Measurements from ENCODE around the gene MEG3. TPM values are rescaled to one million over a fixed set of nuclear protein-coding genes. Genes with fewer than 3 reads are reported as not detected.

MEG3 gene
- total RNA-seq = 0.86 and 1.5 TPM in 2 replicates

DNA sequence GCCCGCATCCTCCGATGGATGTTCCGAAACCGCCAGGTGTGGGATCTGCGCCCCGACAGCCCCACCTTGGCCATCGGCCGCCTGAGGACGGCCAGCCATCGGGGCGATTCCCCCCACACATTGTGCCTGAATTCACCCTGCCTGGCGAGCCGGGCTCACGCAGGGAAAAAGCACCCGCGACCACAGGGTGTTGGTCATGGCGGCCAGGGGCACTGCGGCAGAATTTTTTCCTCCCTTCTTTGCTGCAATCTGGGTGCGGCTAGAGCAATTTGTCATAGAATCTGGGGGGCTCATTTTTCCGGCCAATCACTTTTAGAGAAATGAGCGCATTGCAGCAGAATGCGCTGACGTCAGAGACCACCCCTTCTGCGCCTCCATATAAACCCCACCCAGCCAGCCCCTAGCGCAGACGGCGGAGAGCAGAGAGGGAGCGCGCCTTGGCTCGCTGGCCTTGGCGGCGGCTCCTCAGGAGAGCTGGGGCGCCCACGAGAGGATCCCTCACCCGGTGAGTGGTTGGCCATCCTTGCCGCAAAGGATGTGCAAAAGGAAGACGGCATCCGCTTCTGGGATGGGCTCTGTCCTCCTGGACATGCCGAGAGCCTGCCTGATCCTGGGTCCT, at the start of gene MEG3:
Gene MEG3 (plus strand): TSS at position 406 of the 619 bp plus-strand sequence.
- no peak for DNase-seq (ENCODE audit: low read depth, low spot score)

DNA sequence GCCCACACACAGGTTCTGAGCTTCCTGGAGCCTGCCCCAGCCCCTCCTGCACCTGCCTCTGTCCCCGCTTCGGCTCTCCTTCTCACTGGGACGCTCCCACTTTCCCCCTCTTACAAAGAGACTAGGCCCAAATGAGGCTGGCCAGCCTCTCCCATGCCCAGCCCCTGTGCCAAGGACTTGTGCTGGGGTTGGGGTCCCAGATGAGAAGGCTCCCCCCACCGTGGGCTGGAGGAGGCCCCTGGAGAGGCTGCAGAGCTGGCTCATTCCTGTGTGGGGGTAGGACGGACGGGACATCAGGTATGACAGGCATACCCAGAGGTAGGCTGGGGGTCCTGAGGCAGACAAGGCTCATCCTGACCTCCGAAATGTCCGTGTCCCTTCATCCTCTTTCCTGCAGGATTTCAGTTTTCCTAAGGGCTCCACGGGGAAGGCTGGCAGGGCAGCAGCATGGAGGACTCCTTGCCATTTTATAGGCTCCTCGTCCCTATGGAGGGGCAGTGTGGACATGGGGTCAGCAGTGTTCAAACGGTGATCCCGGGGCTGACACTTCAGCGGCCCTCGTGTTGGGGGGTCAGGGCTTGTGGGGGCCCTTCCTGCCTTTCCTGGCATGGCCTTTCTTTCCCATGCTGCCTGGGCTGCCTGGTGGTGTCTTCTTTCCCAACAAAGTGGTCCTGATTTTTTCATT, 49.1 kb upstream of the MEG3 start:
- DNase-seq (ENCODE audit: low read depth, low spot score) = no peak

DNA sequence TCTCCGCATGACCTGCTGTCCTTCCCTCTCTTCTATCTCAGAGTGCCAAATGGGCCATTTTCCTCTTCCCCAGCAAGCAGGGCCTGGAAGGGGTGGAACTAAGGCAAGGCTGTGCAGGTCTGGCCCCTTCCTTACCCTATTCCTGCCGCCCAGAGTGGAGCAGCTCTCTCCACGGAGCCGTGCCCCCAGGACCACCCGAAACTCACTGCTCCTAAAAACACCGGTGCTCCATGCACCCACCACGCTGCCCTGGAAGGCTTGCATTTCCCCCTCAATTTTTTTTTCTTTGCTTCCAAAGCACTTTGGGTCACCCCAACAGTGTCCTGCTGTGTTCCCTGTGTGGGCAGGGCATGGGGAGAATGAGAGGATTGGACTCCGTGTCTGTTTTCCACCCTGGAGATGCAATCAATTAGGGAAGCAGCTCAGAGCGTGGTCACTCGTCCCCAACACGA, 48.5 kb upstream of the MEG3 start:
- no peak for DNase-seq (ENCODE audit: low read depth, low spot score)

DNA sequence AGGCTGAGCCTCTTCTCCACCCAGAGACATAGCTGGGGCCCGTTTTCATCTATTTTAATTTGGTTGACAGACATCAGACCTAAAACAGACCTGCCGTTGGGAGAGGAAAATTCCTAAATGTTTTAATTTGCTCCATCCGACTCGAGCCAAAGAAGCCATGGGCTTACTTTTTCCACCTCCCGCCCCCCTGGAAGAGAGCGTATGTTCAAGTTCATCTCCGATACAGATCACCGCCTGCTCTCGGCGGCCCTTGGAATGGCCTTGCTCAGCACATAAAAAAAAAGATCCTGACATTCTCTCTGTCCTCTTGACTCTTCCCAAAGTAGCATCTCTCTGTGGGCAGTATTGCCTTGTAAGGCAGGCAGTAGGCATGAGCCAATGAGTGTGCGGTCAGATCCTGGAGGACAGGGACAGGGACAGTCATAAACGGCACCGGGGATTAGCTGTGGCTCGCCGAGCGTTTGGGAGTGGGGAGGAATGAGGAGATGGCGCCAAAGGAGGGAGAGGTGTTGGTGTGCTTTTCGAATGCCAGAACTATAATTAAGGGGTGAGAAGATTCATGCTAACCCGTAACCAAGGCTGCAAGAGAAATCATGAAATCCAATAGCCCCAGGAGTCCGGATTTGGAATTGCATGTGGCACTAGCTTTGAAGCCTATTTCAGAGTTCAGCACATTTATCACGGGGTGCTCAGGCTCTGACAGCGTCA, 47.9 kb upstream of the MEG3 start:
- no peak for DNase-seq (ENCODE audit: low read depth, low spot score)

DNA sequence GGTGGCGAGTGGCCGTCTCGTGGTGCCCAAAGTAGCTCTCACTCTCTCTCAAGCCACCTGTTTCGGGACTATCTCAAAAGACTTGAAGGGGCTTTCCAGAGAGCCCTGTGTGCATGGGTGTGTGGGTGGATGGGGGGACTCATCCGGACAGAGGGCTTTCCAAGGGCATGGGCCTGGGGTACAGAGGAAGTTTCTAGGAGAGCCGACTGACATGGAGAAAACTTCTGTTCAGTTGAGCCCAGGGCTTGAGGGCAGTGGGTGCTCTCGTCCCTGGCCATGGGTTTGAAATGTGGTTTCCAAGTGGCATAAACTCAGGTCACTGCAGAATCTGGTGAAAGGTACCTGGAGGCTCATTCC, 47.4 kb upstream of the MEG3 start:
- DNase-seq (ENCODE audit: low read depth, low spot score) = no peak

DNA sequence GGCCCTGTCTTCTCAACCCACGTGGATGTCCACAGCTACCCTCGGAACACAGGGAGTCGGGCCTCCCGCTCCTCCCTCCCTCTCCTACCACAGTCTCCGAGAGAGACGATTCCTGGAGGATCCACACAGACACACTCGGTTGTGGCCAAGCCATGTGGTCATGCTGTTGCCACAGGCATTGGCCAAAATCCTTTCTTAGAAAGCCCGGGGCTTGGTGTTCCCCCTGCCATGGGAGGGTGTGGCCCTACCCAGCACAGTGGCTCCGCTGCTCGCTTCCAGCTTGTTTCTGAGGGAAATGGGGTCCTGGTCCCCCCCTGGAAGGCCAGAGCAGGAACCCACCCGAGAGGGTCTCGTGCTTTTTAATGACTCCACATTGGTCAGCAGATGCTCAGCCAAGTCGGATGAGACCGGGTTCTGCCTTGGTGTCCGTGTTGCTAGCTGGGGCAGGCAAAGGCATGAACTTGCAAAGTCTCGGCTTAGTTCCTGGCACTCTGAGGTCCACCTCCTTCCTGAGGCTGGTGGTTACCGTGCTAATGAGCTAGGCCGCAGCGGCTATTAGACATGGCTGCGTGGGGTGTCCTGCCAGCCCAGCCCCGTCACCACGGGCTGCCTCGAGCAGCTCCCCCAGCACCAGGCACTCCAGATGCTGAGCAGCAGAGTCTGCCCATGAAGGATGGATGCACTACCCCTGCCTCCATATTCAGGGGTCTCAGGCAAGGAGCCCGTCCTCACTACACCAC, 46.8 kb upstream of the MEG3 start:
- DNase-seq (ENCODE audit: low read depth, low spot score) = no peak

DNA sequence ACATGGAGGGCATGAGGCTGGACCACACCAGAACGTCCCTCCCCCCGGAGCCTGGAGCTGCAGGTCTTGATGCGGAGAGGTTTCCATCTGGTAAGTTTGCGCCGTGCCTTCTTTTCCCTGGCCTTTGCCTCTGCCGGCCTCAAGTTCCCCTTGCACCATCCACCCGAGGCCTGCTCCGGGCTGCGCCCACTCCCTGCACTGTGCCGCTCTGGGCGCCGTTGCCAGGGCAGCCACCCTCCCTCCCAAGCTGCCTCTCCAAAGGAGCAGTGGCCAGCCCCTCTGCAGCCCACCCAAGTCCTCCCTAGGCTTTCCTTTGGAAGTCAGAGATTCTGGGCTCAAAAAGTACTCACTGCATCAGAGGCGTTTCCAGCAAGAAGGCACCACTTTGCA, 46.2 kb upstream of the MEG3 start:
- DNase-seq (ENCODE audit: low read depth, low spot score) = no peak

DNA sequence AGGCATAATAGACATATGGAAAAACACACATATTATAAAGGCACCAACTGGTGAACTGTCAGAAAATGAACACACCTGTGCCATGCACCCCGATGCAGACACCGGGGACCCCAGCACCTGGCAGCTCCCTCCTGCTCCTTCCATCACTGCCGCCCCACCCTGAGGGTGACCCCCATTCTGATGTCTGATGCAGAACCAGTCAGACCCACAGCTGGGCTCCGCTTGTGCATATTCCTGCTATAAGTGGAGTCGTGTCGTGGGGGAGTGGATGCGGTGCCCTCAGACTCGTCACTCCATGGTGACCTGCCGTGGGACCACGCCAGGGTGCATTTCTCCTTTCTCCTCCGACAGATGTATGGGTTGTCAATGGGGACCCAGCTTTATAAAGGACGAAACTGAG, 45.7 kb upstream of the MEG3 start:
- no peak for DNase-seq (ENCODE audit: low read depth, low spot score)

DNA sequence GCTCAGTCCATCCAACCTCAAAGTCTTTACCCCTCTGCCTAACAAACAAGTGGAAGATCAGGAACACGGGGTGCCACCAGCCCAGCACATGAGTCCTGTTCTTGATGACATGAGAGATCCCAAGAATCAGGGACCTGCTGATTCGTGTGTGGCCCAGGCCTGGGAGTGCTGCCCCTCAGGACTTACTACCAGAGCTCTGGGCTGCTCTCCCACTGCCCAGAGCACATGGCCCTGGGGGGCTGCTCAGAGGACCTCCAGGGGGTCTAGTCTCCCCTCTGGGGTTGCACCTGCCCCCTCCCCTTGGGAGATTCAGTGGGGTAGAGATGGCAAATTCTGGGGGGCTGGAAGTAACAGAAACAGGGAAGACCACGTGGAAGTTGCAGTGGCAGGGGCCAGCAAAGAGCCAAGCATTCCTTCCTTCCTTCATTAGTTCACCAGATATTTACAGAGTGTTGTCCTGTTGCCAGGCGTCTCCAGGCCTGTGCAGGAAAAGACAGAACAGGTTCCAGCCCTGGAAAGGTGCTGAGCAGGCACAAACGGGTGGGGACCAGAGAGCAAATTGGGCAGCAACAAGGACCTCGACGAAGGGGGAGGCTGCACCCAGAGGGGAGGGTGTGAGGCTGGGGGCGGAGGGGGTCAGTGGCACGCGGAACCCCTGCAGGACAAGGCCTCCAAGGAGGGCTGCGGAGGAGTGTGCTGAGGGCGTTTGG, 45.1 kb upstream of the MEG3 start:
- no peak for DNase-seq (ENCODE audit: low read depth, low spot score)

DNA sequence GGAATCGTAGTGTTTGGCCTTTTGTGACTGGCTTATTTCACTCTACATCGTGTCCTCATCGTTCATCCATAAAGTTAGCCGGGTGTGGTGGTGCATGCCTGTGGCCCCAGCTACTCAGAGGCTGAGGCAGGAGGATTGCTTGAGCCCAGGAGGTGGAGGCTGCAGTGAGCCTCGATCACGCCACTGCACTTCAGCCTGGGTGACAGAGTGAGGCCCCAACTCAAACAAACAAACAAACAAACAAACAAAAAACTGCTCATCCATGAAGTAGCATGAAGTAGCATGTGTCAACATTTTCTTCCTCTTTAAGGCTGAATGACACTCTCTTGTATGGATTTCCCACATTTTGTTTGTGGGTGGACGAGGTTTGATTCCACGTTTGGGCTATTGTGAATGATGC, 44.0 kb upstream of the MEG3 start:
- DNase-seq (ENCODE audit: low read depth, low spot score) = no peak

DNA sequence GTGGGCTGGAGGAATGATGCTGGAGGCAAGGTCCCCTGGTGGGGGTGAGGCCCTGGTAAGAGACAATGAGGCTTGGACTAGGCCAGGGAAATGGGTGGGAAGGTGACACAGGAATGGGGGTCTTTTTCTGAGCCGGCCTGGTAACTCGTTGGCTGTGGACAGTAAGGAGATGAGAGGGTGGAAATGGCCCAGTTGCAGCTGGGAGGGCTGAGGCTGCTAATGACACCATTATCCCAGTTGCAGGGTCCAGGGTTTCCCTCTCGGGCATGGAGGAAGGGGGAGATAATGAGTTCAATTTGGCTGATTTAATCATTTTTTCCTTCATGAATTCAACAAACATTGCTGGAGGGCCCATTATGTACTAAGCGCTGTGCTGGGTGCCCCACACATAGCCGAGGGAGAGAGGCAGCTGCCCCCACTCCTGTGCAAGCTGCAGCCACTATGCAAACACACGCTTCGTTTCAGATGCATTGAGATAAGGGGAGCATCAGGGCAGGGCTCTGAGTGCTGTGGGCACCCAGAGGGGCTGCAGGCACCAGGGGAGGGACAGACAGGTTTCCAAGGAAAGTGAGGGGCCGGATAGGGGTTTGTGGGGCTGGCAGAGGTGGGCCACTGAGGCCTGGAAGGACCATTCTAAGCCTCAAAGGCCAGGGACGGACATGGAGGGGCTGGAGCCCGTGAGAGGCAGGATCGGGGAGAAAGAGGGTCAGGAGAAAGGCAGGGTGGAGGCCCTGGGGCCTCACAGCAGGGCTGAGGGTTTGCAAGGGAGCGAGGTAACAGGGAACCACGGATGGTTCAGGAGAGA, 43.2 kb upstream of the MEG3 start:
- no peak for DNase-seq (ENCODE audit: low read depth, low spot score)

DNA sequence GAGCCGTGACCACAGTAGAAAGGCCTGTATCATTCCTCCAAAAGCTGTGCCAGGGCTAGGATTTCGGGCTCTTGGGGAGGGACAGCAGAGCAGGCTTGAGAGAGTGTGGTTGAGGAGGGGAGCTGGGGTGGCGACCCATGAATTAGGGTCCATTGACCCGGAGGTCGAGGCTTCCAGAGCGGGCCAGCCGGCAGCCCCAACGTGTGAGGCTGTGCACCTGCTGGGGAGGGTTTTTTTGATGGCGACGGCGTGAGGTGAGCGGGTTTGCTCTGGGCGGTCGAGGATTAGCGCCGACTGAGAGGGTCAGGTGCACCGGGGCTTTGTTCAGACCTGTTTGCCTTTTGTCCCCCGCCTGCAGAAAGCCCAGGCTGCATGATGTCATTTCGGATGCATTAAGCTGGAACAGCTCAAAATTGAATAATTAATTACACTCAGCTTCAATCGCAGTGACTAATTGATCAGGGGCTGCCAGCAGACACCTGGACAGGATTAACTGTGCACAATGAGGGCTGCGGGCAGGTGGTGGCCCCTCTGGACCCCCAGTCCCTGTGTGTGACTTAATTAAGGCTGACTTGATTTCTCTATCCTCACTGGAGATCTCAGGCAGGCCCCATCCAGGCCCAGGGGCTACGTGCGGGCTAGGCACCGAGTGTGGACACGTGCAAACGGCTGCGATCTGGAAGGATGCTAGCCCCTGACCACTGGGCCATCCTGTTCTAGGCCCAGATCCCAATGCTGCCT, 42.1 kb upstream of the MEG3 start:
- no peak for DNase-seq (ENCODE audit: low read depth, low spot score)

DNA sequence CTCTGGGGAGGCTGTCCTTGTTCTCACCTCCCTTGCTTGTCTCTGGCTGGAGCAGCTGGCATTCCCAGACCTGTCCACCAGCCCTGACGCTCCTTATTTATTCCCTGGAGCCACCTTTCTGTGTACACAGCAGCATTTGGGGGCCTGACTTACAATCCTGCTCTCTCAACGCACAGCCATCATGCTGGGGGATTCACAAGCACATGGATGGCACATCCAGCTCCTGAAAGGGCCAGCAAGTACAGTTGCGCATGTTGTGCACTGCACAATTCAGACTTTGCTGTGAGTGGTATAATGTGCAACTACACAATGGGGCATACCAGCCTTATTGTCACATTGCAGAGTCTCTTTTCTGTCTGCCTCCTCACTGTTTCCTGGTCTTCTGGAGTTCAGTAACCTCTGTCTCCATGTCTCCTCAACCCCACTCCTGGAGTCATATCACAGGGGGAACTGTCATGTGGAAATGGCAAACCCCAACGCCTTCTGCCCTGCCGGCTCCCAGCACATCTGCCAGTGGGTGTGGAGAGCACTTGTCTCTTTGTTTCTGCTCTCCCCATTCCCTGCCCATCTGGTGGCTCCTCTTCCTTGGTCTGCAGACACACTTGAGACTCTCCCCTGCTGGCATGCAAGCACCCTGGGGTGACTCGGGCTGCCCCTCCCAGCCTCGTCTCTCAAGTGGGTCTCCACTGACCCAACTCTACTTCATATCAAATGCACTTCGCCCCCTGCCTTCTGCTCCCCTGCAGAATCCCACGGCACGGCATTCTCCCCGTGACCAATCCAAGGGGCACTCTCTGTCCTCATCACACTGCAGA, 41.2 kb upstream of the MEG3 start:
- DNase-seq (ENCODE audit: low read depth, low spot score) = no peak

DNA sequence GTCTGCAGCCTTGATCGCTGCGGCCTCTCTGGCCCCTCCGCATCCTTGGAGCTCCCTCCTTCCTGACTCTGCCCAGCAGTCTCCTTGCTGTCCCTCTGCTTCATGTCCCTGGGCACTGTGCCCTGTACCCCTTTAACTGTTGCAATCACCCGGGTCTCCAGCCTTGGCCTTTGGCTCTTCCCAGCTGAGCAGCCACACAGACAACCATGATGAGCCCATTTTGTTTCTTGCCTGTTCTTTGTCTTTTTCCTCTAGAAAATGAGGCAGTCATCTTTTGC, 40.6 kb upstream of the MEG3 start:
- no peak for DNase-seq (ENCODE audit: low read depth, low spot score)

DNA sequence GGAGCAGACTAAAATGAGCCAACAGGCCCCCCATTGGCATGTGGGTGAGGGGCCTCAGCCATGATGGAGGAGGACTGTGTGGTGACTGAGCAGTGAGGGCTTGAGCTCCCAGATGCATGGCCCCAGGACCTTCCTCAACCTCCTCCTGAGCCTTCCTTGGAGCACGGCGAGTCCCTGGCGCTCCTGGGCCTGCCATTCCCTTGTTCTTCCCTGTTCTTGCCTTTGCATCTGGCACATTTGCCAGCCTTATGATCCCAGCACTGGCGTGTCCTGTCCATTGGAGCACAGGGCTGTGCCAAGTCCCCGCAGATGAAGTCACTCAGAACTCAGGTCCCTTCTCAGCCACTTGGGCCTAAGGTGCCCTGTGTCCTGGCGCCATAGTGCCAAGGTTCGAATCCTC, 40.3 kb upstream of the MEG3 start:
- DNase-seq (ENCODE audit: low read depth, low spot score) = no peak

DNA sequence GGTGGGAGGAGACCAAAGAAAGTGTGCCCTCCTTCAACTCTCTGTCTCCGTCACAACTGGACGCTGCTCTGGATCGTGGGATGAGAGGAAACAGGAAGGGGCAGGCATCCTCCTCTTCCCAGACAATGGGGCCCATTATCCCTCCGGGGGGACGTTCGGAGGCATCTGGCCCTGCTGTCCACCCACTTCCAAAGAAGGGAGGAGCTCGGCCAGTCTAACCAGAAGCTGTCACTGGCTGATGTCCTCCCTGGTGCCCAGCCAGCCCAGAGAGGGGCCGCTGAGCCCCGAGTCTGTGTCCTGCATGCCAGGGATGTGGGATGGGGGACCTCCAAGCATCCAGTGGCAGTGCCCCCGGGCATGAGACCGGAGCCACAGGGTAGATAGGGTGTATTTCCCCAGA, 39.8 kb upstream of the MEG3 start:
- DNase-seq (ENCODE audit: low read depth, low spot score) = no peak

DNA sequence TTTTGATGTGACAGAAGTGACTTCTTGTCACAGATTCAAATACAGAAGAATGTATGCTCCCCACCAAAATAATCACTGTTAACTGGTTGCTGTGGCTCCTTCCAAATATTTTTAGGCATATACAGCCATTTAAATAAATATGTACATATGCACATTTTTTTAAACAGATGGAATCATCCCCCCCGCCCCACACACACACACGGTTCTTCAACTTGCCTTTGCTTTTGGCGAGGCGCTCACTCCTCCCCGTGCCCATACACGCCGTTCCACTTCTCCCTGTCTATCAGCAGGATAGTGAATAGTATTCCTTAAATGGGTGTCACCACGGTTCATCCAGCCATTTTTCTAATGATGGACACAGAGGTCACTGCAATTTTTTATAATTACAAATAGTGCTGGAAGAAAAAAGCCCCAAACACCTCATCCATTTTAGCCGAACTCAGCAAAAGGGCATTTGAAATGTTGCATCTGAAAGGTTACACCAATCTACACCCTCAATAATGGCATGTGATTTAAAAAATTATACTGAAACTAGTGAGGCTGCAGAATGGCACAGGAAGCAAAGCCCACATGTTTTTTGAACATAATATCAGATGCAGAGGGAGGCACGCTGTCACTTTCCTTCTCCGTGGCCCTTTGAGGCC, 39.2 kb upstream of the MEG3 start:
- no peak for DNase-seq (ENCODE audit: low read depth, low spot score)

DNA sequence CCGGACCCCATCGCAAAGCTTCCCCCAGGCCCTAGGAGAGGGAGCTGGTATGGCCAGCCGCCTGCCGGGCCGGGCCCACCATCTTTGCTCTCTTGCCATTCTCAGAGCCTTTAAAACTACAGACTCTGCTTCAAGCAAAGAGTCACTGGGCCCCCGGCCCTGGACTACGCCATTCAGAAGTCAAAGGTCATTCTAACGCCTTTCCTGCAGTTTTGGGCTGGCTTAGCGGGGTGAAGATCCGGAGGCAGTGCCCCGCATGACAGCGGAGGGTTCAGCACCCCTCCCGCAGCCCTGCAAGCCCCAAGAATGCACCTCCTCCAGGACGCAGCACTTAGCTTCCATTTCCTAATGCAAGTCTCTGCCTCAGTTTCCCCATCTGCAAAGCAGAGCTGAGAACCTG, 38.3 kb upstream of the MEG3 start:
- DNase-seq (ENCODE audit: low read depth, low spot score) = no peak

DNA sequence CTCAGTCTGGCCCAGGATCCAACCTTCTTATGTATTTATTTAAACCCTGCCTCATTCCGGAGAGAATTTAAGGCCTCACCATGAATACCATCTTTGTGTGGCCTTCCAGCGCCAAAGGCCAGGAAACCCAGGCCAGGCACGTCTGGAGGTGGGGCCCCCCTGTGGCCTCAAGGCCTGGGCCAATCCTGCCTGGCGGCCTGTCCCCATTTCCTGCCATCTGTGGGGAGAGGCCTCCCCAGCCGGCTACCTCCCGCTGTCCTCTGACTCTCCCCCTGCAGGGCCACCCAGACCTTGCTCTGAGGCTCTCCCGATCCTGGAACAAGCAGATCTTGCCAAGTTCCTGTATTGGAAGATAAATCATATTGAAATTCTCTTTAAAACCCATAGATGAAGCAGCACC, 37.4 kb upstream of the MEG3 start:
- DNase-seq (ENCODE audit: low read depth, low spot score) = no peak

Data from pulmonary artery endothelial cell (primary cell).